ENCODE results near the gene ZBTB7C.

GRCh38 chr18:48352051-48352755 lies 57.0 kb downstream of the ZBTB7C start:
- TF ChIP-seq CTCF (IDR thresholded peaks at IDR 0.05) = no peak
- no peak for TF ChIP-seq EP300 (IDR thresholded peaks at IDR 0.05)
- TF ChIP-seq POLR2A (IDR thresholded peaks at IDR 0.05) = no peak
